Hematopoietic multipotent progenitor cell treated with erythropoietin and hydrocortisone succinate and interleukin-3 and kit ligand, for 4 days (in vitro differentiated cells): ENCODE data around the gene HIBADH.
"Not testable (repeated sequence)": the region's sequence is repeated elsewhere in the genome, so short reads cannot be mapped to it uniquely, and the experiment has no call there.

Source experiments
- DNase-seq: peaks from one replicate; pipeline ENCODE4 v3.0.0-alpha.2; 2015

HIBADH gene

GRCh38 chr7:27533652-27534081, 129.0 kb downstream of the HIBADH start:
- DNase-seq, result no peak

DNA sequence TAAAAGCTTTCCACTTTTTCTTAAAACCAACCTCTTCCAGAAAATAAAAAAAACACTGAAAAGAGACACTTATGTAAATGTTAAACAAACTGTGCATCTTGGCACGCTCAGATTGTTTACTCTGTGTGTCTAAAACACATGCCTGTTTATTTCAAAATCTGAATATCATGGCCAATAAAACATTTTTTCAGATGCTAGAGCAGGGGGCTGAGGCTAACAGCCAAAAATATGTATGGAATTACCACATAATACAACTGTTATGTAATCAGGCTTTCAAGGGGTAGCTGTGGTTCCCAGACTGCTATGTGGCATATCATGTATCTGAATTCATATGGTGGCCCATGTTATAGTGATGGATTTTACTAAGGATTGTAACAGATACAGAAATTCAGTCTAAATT, 130.4 kb downstream of the HIBADH start:
- peak; percentile 17 for DNase-seq

GRCh38 chr7:27527348-27527714, 135.4 kb downstream of the HIBADH start:
- no peak for DNase-seq

GRCh38 chr7:27526611-27527347, 135.9 kb downstream of the HIBADH start:
- no peak for DNase-seq

DNA sequence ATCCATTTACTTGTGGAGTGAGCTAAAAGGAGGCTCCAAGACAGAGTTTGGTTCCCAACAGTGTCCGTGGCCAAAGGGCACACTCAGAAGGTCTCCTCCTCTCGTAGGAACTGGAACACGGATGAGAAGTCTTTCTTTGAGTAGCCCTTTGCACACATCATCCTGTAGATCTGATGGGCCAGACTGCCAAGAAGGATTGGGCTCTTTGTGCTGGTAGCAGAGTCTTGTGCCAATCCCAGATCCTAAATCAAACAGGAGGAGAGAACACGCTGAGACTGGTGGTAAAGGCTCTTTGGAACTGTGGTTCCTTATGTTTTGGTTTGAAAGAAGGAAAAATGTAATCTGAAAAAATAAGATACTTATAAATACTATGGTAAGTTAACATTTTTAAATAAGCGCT, 136.6 kb downstream of the HIBADH start:
- DNase-seq, result no peak

- no peak for DNase-seq
These were observed 139.4 kb downstream of the HIBADH start for GRCh38 chr7:27523321-27523720.

DNA sequence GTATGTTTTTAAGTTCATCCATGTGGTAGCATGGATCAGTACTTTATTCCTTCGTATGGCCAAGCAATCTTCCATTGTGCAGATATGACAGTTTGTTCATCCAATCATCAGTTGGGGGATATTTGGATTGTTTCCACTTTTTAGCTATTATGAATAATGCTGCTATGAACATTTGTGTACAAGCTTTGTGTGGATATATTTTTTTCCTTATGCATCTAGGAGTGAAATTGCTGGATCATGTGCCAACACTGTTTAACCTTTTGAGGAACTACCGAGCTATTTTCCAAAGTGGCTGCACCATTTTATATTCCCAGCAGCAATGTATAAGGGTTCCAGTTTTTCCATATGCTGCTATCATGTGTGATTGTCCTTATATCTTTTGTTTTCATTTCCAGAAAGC, 140.1 kb downstream of the HIBADH start:
- DNase-seq, result no peak

DNA sequence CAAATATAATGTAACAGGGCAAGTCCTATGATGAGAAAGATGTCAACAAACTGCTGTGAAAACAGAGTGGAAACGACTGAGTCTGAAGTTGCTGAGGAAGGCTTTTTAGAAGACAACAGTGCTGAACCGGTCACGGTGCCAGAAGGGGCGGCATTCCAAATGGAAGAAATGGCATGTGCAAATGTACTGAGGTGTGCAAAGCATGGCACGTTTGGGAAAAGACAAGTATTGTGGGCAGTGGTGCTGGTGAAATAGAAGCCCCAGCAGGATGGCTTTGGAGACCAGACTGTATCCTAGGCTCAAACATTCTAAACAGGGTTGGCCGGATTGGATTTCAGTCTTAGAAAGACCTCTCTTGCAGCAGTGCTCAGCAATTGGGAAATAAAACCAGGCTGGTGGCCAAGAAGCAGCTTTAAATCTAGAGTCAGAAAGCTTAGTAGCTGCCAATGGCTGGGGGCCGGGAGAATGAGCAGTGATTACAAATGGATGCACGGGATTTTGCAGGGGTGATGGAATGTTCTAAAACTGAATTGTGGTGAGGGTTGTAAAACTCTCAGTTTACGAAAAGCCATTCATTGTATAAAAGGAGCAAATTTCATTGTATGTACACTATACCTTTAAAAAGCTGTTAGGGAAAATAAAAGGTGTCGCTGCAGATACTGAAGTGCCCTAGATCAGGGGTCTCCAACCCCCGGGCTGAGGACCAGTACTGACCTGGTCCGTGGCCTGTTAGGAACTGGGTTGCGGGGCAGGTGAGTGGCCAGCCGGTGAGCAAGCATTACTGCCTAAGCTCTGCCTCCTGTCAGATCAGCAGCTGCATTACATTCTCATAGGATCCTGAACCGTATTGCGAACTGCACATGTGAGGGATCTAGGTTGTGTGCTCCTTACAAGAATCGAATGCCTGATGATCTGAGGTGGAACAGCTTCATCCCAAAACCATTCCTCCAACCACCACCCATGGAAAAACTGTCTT, 141.6 kb downstream of the HIBADH start:
- no peak for DNase-seq

- DNase-seq, result no peak
These were observed 142.8 kb downstream of the HIBADH start for GRCh38 chr7:27519793-27520469.

DNA sequence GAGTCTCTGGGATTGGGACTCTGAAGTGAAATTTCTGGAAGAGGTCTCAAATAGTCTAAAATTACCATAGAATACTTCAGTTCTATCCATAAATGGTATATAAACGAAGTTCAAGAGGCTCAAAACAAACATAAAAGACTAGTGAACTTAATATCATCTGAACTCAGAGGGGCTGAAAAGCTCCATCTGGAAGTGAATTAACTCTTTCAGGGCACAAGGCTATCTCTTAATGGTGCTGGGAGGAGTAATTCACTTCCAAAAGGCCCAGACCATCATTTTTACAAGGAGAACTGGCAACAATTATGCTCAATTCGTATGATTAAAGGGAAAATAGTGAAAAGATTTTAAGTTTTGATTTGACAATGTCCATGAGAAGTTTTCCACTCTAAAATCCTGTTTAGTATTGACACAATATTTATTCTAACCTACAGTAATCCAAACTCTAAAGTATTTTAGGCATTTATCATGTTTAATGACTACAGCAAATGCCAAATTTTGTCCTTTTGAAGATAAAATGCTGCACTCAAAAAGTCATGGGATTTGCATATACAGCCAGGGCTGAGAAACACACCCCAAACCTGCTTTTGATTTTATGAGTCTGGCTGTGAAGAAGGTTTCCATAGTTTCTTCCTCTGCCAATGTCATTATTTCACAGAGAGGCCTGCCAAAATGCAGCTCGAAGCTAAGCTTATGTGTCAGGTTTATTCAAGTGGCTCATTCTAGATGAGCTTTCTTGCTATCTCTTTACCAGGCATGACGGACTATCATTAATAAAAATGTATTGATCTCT, 143.9 kb downstream of the HIBADH start:
- DNase-seq, result no peak

- DNase-seq, result no peak
These were observed 146.3 kb downstream of the HIBADH start for GRCh38 chr7:27516421-27516820.

GRCh38 chr7:27515933-27516332, 146.8 kb downstream of the HIBADH start:
- DNase-seq, result no peak

DNA sequence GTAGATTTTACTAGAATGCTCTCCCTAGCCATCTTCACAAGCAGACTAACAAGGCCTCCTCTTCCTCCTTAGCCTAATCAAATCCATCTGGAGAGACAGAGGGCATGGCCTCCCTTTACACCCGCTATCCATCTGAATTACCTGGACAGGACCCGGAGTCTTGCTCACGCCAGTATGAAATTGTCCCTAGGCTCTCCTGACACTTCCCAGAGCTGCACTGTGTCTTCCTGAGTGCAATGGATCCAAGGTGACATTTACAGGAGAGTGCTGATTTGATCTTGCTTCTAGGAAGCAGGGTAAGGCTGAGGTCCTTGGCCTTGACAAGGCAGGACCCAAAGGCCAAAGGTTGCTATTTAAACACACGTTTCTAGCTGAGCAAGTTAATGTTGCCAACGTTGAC, 147.8 kb downstream of the HIBADH start:
- DNase-seq, result no peak

DNA sequence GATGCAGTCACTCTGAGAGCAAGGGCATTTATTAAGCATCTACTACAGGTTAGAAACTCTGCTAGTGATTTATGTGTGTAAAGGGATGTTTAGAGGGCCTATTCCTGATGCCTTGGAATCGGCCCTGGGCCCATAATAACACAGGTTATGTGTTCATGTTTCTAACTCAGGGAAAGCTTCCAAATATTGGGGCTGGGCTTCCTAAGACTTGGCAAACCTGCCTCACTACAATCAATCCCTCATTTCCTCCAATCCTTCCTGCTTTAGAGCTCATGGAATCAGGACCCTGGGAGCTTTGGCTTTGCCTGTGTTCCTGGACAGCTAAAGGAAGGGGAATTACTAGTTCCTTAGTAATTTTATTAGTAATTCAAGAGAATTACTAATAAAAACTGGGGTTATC, 148.8 kb downstream of the HIBADH start:
- DNase-seq, result no peak

DNA sequence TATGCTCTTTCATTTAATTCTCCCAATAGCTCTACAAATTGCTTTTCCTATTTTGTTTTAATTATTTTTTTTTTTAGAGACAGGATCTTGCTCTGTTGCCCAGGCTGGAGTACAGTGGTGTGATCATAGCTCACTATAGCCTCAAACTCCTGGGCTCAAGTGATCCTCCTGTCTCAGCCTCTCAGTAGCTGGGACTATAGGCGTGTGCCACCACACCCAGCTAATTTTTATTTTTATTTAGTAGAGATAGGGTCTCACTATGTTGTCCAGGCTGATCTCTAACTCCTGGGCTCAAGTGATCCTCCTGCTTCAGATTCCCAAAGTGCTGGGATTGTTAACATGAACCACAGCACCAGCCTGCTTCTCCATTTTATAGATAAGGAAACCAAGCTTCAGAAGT, 151.3 kb downstream of the HIBADH start:
- DNase-seq, result not testable (repeated sequence)

DNA sequence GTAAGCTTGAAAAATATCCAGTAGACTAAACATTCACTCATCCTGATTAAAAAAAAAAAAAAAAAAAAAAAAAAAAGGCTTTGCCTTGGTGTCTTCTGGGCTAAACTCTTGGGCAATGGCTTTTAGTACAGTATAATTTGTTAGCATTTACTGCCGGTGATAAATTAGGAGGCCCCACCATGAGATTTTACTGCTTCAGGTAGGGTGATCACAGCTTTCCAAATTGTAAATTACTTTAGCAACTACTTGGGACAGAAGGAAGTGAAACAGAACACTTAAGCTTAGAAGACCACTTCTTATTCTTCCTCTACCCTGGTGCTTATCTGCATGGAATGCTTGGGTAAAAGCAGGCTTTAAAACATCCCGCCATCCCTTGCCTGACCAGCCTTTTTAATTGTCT, 152.1 kb downstream of the HIBADH start:
- DNase-seq, result no peak

DNA sequence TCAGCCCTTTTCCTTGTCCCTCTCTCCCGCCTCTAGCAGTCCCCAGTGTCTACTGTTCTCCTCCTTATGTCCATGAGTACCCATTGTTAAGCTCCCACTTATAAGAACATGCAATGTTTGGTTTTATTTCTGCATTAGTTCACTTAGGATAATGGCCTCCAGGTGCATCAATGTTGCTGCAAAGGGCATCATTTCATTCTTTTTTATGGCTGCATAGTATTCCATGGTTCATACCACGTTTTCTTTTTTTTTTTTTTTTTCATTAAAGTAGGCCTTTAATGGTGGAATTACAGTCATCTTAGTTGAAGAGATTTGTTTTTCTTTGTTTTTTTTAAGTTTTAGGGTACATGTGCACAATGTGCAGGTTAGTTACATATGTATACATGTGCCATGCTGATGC, 160.8 kb downstream of the HIBADH start:
- DNase-seq, result not testable (repeated sequence)

DNA sequence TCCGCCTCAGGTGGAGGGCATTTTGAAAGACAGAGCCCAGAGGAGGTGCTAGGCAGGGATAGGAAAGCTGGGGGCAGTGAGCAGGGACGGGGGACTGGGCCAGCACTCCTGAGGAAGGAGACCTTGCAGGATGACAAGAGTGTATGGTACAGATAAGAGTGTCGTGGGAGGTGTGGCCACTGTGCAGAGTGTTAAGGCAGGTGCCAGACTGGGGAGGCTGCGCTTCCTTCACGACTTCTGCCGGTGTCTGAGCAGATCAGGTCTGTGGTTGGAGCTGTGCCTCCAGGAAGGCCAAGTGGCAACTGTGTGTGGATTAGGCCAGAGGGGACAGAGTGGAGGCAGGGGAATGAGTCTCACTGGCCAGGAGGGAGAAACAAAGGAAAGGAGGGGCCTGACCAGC, 161.7 kb downstream of the HIBADH start:
- peak; percentile 36 for DNase-seq

DNA sequence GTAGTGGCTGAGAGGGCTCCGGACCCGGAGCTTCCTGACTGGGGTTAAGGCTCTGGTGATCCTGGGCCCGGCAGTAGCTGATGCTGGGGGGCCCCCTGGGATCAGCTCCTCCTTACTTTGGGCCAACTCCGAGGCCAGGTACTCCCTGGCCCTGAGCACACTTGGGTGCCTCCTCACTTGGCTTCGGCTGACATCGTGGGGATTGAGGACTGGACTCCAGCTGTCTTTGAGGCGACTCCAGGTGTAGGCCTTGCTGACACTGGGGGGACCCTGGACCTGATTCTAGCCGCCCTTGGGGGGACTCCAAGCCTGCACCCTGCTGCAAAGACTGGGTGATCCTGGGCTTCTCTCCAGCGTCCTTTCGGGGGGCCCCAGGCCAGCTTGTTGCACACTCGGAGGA, 170.5 kb downstream of the HIBADH start:
- DNase-seq, result no peak

- DNase-seq, result no peak
These were observed 171.1 kb downstream of the HIBADH start for GRCh38 chr7:27491534-27491933.

DNA sequence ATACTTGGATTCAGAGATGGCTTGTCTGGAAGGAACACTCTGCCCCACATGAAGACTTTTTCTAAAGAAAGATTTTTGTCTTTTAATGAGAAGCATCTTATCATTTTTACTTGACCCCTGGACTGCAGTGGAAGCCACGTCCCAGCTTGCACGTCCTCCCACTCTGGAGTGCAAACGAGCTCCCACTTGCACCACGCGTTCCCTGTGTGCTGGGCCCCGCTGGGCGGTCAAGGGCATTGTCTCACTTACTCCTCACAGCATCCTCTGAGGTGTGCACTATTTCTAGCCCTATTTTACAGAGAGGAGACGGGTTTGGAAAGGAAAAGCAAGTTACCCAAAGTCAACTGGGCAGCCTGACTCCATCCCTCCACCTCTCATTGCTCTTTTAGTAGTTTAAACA, 175.2 kb downstream of the HIBADH start:
- no peak for DNase-seq

- DNase-seq, result no peak
These were observed 178.2 kb downstream of the HIBADH start for GRCh38 chr7:27484451-27484850.

GRCh38 chr7:27482219-27482618, 180.5 kb downstream of the HIBADH start:
- DNase-seq, result no peak
